Activated naive CD8-positive, alpha-beta T cell treated with anti-CD3 and anti-CD28 coated beads for 36 hours (primary cell): ENCODE results near the gene BOLA3. TPM values are rescaled to one million over a fixed set of nuclear protein-coding genes. Genes with fewer than 3 reads are reported as not detected.
"Not testable (repeated sequence)": the region's sequence is repeated elsewhere in the genome, so short reads cannot be mapped to it uniquely, and the experiment has no call there.

Experiments used
- DNase-seq: peaks from one replicate; pipeline ENCODE4 v3.0.0; 2021
- H3K27ac Mint-ChIP-seq: one replicate; pipeline ENCODE4 v1.8.0; 2022; ENCODE audit warnings: mild to moderate bottlenecking, moderate library complexity, mixed read lengths
- H3K27me3 Mint-ChIP-seq: one replicate; pipeline ENCODE4 v1.8.0; 2022; ENCODE audit warnings: mild to moderate bottlenecking, mixed read lengths
- H3K36me3 Mint-ChIP-seq: one replicate; pipeline ENCODE4 v1.8.0; 2021; ENCODE audit warnings: mild to moderate bottlenecking, mixed read lengths
- H3K4me1 Mint-ChIP-seq: one replicate; pipeline ENCODE4 v1.8.0; 2021; ENCODE audit warnings: mixed read lengths
- H3K4me3 Mint-ChIP-seq: one replicate; pipeline ENCODE4 v1.8.0; 2022; ENCODE audit warnings: mild to moderate bottlenecking, moderate library complexity, mixed read lengths
- H3K9me3 Mint-ChIP-seq: one replicate; pipeline ENCODE4 v1.8.0; 2022; ENCODE audit warnings: mixed read lengths
- total RNA-seq, 2 experiments: library from RNA; stranded (reverse); gene quantifications; one replicate each; pipeline ENCODE4 v1.2.3, GENCODE V29; 2021

BOLA3 gene
- total RNA-seq, 2 experiments from 2014 or later: 148 to 154 TPM

DNA sequence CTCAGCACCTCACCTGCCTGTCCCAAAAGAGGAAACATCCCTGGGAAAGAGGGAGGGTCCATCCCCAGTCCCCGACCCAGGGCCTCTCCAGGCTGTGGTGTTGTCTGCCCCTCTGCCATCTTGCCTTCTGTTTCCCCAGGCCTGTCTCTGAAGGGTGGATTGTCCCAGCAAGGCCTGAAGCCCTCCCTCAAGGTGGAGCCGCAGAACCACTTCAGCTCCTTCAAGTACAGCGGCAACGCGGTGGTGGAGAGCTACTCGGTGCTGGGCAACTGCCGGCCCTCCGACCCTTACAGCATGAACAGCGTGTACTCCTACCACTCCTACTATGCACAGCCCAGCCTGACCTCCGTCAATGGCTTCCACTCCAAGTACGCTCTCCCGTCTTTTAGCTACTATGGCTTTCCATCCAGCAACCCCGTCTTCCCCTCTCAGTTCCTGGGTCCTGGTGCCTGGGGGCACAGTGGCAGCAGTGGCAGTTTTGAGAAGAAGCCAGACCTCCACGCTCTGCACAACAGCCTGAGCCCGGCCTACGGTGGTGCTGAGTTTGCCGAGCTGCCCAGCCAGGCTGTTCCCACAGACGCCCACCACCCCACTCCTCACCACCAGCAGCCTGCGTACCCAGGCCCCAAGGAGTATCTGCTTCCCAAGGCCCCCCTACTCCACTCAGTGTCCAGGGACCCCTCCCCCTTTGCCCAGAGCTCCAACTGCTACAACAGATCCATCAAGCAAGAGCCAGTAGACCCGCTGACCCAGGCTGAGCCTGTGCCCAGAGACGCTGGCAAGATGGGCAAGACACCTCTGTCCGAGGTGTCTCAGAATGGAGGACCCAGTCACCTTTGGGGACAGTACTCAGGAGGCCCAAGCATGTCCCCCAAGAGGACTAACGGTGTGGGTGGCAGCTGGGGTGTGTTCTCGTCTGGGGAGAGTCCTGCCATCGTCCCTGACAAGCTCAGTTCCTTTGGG lies 47.2 kb downstream of the BOLA3 start:
- H3K4me3 Mint-ChIP-seq: no peak overlapping the region
- peaks cover 9% of the 10 kb centered on the region for H3K36me3 Mint-ChIP-seq
- H3K27me3 Mint-ChIP-seq: no peaks in the 10 kb centered on the region
- H3K9me3 Mint-ChIP-seq: no peaks in the 10 kb centered on the region
- DNase-seq: no peak
- peak overlapping the region; percentile 20 for H3K27ac Mint-ChIP-seq
- H3K4me1 Mint-ChIP-seq: no peaks in the 10 kb centered on the region

DNA sequence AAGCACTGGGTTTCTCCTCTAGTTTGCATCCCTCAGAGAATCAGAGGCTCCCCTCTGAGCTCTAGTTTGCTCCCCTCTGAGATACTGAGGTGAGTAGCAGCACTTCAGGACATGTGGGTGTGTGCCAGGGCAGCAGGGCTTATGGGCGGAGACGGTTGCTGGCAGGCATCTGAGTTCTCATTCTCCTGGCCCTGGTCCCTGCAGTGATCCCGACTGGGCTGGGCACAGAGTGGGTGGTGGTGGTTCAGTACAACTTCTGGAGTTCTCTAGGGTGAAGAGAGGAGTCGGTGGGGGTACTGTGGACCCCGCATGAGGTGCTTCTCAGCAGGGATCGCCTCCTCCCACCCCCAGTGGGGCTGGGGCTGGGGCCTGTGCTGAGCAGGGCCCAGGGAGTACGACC lies 47.9 kb downstream of the BOLA3 start:
- Mint-ChIP-seq H3K4me3 (no peak overlapping the region), H3K27me3 (no peaks in the 10 kb centered on the region), H3K36me3 (peaks cover 9% of the 10 kb centered on the region), H3K27ac (no peak overlapping the region), H3K4me1 (no peaks in the 10 kb centered on the region), H3K9me3 (no peaks in the 10 kb centered on the region)
- no peak for DNase-seq

DNA sequence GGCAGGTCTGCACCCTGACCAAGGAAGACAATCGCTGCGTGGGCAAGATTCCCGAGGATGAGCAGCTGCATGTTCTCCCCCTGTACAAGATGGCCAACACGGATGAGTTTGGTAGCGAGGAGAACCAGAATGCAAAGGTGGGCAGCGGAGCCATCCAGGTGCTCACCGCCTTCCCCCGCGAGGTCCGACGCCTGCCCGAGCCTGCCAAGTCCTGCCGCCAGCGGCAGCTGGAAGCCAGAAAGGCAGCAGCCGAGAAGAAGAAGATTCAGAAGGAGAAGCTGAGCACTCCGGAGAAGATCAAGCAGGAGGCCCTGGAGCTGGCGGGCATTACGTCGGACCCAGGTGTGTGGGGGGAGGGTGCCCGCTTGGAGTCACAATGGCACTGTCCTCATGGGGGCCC lies 48.4 kb downstream of the BOLA3 start:
- H3K27ac Mint-ChIP-seq: no peak overlapping the region
- peaks cover 12% of the 10 kb centered on the region for H3K36me3 Mint-ChIP-seq
- H3K9me3 Mint-ChIP-seq: no peaks in the 10 kb centered on the region

DNA sequence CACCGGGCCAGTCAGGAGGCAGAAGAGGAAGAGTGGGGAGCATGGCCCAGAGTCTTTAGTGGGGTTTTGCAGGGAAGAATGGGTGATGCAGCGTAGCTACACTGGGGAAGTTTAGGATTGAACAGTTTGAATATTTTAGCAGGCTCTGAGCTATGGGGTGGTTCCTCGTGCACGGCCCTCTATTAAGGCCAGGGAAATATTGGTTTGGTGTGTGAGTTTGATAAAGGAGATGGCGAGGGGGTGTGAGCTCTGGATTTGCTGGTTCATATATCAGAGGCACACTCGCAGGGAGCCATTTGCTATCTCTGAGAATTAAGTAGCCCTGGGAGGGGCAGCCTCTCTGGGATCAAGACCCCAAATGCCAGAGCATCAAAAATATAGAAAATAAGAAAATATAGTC lies 50.1 kb downstream of the BOLA3 start:
- Mint-ChIP-seq H3K9me3 (no peaks in the 10 kb centered on the region), H3K27me3 (no peaks in the 10 kb centered on the region), H3K4me3 (no peak overlapping the region), H3K36me3 (peaks cover 16% of the 10 kb centered on the region), H3K27ac (no peak overlapping the region), H3K4me1 (no peaks in the 10 kb centered on the region)
- DNase-seq: no peak

More for the DNA sequence above, 48.4 kb downstream of the BOLA3 start:
- DNase-seq: no peak
- H3K4me3 Mint-ChIP-seq: no peak overlapping the region
- H3K4me1 Mint-ChIP-seq: no peaks in the 10 kb centered on the region
- H3K27me3 Mint-ChIP-seq: no peaks in the 10 kb centered on the region

DNA sequence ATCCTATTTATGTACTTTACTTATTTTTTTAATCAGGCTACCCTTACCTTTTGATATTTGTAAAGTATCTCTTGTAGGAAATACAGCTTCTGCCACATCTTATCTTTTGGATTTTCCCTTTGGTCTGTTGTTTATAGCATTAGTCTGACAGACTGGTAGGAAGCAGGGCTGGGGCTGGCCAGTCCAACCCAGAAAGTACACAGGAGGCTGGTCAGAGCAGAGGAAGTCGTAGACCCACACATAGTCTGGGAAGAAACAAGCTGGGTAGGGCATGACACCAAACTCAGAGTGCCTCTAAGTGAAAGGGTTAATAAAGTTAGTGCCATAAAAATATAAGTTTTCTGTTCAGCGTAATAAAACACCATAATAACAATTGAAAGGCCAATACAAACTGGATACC lies 51.7 kb downstream of the BOLA3 start:
- peaks cover 14% of the 10 kb centered on the region for H3K36me3 Mint-ChIP-seq
- no peak overlapping the region for H3K4me3 Mint-ChIP-seq
- H3K4me1 Mint-ChIP-seq: no peaks in the 10 kb centered on the region
- no peak for DNase-seq
- H3K27me3 Mint-ChIP-seq: no peaks in the 10 kb centered on the region
- peak overlapping the region; percentile 30 for H3K27ac Mint-ChIP-seq
- no peaks in the 10 kb centered on the region for H3K9me3 Mint-ChIP-seq

DNA sequence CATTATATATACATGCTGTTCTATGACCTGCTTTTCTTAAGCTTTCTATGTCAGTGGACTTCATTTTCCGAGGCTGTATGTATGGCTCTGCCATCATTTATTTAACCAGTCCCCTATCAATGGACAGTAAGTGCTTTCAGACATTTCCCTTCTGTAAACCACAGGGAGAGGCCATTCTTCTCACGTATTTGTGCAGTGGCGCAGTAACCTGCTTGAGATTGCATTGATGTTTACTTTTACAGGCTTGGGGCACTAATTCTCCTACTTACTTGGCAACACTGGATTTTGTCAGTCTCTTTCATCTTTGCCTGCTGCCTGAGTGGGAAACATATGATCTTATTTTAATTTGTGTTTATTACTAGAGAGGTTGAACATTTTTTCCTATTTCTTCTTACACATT lies 52.1 kb downstream of the BOLA3 start:
- Mint-ChIP-seq H3K4me1 (no peaks in the 10 kb centered on the region), H3K27me3 (no peaks in the 10 kb centered on the region), H3K36me3 (peaks cover 12% of the 10 kb centered on the region), H3K9me3 (no peaks in the 10 kb centered on the region), H3K27ac (no peak overlapping the region), H3K4me3 (no peak overlapping the region)
- no peak for DNase-seq

DNA sequence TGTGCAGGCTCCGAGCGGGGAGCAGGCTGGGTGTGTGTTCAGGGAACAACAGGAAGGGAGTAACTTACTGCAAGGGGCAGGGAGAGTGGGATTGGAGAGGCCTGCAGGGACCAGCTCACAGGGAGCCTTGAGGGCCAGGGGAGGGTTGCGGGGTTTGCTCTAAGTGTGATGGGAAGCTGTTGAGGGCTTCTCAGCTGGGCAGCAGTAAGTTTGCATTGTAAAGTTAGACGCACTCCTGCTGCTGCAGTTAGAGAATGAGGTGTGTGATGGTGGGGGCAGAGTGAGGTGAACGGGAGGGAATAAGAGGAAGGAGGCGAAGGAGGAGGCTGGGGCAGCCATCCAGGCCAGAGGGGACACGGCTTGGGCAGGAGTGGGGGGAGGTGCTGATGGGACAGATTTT lies 53.4 kb downstream of the BOLA3 start:
- DNase-seq: no peak
- Mint-ChIP-seq H3K9me3 (no peaks in the 10 kb centered on the region), H3K36me3 (peaks cover 7% of the 10 kb centered on the region), H3K27ac (no peak overlapping the region), H3K4me1 (no peaks in the 10 kb centered on the region), H3K27me3 (no peaks in the 10 kb centered on the region), H3K4me3 (no peak overlapping the region)

DNA sequence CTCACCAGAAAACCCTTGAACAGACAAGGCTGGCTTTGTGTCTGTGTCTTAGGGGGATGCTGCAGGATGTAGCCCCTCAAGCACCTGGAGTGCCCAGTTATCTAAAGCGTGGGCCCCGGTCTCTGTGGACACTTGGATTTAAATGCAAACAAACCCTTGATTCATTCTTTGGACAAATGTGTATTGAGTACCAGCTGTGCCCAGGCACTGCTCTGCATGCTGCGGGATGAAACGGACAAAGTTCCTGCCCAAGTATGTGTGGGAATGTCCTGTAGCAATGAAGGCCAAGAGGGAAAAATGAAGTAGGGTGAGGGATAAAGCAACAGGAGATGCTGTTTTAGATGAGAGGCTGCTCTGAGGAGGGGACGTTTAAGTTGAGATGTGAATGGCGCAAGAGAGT lies 53.9 kb downstream of the BOLA3 start:
- DNase-seq: no peak
- Mint-ChIP-seq H3K27me3 (no peaks in the 10 kb centered on the region), H3K4me3 (no peak overlapping the region), H3K27ac (no peak overlapping the region), H3K4me1 (no peaks in the 10 kb centered on the region), H3K36me3 (peaks cover 7% of the 10 kb centered on the region), H3K9me3 (no peaks in the 10 kb centered on the region)

DNA sequence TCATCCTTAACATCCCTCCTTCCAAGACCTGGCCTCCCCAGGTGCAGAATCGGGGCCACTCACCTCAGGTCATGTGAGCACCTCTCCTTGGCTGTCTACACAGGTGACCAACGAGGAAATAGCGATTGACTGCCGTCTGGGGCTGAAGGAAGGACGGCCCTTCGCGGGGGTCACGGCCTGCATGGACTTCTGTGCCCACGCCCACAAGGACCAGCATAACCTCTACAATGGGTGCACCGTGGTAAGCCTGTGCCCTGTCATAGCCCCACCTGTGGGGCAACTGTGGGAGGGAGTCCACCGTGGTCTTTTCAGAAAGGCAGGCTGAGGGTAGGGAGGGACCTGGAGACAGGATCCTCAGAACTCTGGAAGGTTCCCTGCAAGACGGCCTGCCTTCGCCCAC lies 54.3 kb downstream of the BOLA3 start:
- no peaks in the 10 kb centered on the region for H3K4me1 Mint-ChIP-seq
- no peak for DNase-seq
- no peaks in the 10 kb centered on the region for H3K27me3 Mint-ChIP-seq
- no peak overlapping the region for H3K4me3 Mint-ChIP-seq
- no peak overlapping the region for H3K27ac Mint-ChIP-seq
- H3K9me3 Mint-ChIP-seq: no peaks in the 10 kb centered on the region
- H3K36me3 Mint-ChIP-seq: peaks cover 7% of the 10 kb centered on the region

DNA sequence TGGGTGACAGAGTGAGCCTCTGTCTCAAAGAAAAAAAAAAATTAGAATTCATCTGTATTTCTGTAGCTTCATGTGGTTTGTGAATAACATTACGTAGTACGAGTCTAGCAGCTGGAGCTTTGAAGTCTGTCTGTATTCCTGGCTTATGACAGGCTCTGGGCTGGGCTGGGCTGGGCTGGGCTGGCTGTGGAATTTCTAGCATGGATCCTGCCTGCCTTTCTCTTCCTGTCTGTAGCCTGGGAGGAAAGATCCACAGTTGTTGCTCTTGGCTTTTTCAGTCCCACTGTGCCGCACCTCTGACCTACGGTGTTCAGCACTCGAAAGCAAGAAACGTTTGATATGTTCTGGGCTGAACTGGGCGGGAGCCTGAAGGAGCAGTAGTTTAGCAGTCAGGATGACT lies 55.4 kb downstream of the BOLA3 start:
- H3K27ac Mint-ChIP-seq: no peak overlapping the region

DNA sequence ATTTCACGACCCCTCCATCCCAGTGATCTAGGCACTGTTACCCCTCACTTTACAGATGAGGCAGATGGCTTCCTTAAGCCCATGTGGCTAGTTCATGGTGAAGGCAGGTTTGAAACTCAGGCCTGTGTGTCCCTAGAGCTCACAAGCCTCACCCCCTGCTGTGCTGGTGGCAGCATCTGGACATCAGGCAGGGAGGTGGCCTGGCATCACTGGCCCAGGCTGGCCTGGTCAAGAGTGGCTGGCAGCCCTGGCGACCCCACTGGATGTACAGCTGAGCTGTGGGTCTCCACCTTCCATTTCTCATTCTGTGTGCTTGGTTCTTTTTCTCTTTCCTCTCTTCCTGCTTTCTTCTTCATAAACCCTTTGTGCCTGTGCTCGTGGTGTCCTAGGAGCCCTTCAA lies 56.3 kb downstream of the BOLA3 start:
- H3K9me3 Mint-ChIP-seq: no peaks in the 10 kb centered on the region
- H3K36me3 Mint-ChIP-seq: peaks cover 12% of the 10 kb centered on the region
- DNase-seq: no peak
- no peak overlapping the region for H3K27ac Mint-ChIP-seq
- H3K4me1 Mint-ChIP-seq: no peaks in the 10 kb centered on the region
- H3K27me3 Mint-ChIP-seq: no peaks in the 10 kb centered on the region
- no peak overlapping the region for H3K4me3 Mint-ChIP-seq

More for the DNA sequence above, 55.4 kb downstream of the BOLA3 start:
- DNase-seq: no peak
- no peaks in the 10 kb centered on the region for H3K27me3 Mint-ChIP-seq
- H3K4me1 Mint-ChIP-seq: no peaks in the 10 kb centered on the region
- no peaks in the 10 kb centered on the region for H3K9me3 Mint-ChIP-seq
- peaks cover 10% of the 10 kb centered on the region for H3K36me3 Mint-ChIP-seq
- no peak overlapping the region for H3K4me3 Mint-ChIP-seq

DNA sequence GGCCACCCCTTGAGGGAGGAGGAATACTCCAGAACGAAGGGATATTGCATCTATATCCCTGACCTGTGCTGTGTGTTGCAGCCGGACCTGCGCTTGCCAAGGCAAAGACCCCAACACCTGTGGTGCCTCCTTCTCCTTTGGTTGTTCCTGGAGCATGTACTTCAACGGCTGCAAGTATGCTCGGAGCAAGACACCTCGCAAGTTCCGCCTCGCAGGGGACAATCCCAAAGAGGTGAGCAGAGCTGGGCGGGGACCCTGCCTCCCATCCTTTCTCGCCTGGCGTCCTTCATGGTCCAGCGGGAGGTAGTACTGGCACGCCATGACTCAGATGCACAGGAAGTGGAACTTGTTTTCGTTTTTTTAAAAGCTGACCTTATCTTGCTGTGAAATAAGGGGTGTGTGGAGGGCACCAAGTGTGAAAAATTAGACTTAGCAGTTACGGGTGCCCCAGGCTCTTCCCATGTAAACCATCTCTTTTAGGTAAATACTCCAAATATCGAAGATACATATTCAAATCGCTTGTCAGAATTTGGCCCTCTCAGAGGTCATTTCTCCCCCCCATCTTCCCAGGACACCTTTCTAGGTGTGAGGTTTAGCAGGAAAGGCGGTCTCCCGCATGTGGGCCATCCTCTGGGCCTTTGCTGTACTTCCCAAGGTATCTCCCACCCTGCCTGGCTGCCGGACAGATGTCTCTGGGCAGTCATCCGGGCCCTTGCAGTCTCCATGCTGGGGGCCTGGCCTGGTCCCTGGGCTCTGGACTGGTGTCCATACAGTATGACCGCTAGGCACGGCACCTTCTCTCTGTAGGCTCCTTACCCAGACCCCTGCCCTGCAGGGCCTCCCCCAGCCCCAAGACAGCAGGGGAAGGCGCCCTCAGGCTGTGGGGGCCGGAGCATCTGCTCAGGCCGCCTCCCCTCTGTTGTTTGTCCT lies 57.6 kb downstream of the BOLA3 start:
- Mint-ChIP-seq H3K4me3 (no peak overlapping the region), H3K27me3 (no peaks in the 10 kb centered on the region), H3K4me1 (no peaks in the 10 kb centered on the region), H3K36me3 (peaks cover 12% of the 10 kb centered on the region), H3K27ac (no peak overlapping the region), H3K9me3 (no peaks in the 10 kb centered on the region)
- DNase-seq: no peak

DNA sequence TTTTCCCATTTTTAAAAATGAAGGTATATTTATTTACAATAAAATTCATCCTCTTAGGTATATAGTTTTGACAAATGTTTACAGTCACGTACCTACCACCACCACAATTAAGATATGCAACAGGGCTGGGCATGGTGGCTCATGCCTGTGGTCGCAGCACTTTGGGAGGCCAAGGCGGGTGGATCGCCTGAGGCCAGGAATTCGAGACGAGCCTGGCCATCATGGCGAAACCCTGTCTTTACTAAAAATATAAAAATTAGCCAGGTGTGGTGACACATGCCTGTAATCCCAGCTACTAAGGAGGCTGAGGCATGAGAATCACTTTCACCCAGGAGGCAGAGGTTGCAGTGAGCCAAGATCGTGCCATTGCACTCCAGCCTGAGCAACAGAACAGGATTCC lies 59.0 kb downstream of the BOLA3 start:
- not testable (repeated sequence) for H3K4me3 Mint-ChIP-seq, H3K36me3 Mint-ChIP-seq, DNase-seq, H3K9me3 Mint-ChIP-seq, H3K4me1 Mint-ChIP-seq, H3K27me3 Mint-ChIP-seq, H3K27ac Mint-ChIP-seq

DNA sequence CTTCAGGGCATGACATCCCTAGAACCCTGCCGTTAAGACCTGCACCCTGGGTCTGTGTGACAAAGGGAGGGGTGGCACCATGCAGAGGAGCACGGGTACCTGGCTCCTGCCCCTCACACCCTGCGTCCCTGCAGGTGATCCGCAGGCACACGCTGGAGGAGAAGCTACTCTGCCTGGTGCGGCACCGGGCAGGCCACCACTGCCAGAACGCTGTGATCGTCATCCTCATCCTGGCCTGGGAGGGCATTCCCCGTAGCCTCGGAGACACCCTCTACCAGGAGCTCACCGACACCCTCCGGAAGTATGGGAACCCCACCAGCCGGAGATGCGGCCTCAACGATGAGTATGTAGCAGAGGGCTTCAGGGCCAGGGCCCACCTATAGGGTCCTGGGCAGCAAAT lies 60.0 kb downstream of the BOLA3 start:
- H3K27ac Mint-ChIP-seq: no peak overlapping the region
- DNase-seq: no peak
- H3K4me1 Mint-ChIP-seq: no peaks in the 10 kb centered on the region
- H3K9me3 Mint-ChIP-seq: no peaks in the 10 kb centered on the region
- peaks cover 9% of the 10 kb centered on the region for H3K36me3 Mint-ChIP-seq
- H3K4me3 Mint-ChIP-seq: no peak overlapping the region
- no peaks in the 10 kb centered on the region for H3K27me3 Mint-ChIP-seq

DNA sequence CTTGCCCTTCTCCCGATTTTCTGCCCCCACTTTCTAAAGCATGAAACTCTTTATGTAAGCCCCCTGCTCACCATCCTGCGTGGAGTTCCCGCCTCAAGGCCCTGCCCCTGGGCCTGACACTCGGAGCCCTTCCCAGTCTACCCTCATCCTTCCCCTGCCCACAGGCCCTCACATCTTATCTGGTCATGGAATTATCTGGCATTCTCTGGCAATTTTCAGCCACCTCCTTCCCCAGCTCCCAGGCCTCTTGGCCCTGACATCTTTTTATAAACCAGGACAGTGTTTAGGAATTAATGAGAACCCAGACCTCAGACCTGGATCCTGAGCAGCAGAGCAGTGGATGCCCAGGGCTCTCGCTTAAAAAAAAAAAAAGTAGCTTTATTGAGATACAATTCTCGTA lies 61.7 kb downstream of the BOLA3 start:
- H3K9me3 Mint-ChIP-seq: no peaks in the 10 kb centered on the region
- peaks cover 9% of the 10 kb centered on the region for H3K36me3 Mint-ChIP-seq
- H3K27me3 Mint-ChIP-seq: no peaks in the 10 kb centered on the region
- H3K27ac Mint-ChIP-seq: no peak overlapping the region
- no peak for DNase-seq
- H3K4me1 Mint-ChIP-seq: no peaks in the 10 kb centered on the region
- H3K4me3 Mint-ChIP-seq: no peak overlapping the region
